ENCODE results near the gene MCRIP2.

DNA sequence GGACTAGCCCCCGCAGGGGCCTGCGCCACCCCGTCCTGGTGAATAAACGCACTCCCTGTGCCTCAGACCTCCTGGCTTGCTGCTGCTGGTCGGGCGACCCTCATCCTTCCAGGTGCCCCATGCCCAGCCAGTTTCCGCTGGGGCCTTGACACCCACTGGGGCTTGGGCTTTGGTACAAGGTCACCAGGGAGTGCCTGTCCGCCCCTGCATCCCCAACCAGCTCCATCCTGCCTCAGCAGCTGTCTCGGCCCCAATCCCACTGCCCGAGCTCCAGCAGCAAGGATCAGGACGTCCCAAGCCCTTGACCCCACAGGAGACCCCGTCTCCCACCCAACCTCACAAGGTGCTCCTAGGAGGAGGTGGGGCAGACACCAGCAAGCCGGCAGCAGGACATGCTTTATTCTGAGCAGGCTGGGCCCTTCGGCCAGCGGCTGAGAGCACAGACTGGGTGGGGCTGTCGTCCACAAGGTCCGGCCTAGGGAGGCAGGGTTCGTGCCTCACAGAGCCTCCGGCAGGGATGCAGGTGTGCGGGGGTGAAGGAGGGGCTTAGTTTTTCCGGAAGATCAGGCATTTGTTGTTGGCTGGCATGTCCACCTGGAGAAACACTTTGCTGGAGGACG is 7.5 kb upstream of the MCRIP2 start:
- TF ChIP-seq, protein P1, sequence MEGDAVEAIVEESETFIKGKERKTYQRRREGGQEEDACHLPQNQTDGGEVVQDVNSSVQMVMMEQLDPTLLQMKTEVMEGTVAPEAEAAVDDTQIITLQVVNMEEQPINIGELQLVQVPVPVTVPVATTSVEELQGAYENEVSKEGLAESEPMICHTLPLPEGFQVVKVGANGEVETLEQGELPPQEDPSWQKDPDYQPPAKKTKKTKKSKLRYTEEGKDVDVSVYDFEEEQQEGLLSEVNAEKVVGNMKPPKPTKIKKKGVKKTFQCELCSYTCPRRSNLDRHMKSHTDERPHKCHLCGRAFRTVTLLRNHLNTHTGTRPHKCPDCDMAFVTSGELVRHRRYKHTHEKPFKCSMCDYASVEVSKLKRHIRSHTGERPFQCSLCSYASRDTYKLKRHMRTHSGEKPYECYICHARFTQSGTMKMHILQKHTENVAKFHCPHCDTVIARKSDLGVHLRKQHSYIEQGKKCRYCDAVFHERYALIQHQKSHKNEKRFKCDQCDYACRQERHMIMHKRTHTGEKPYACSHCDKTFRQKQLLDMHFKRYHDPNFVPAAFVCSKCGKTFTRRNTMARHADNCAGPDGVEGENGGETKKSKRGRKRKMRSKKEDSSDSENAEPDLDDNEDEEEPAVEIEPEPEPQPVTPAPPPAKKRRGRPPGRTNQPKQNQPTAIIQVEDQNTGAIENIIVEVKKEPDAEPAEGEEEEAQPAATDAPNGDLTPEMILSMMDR (IDR thresholded peaks at IDR 0.05; ENCODE audit: poor library complexity, severe bottlenecking), result no peak
- TF ChIP-seq SMC3 (conservative IDR thresholded peaks at IDR 0.05; ENCODE audit: poor library complexity) (no peak), REST (IDR thresholded peaks at IDR 0.05; ENCODE audit: borderline replicate concordance) (no peak), RAD21 (conservative IDR thresholded peaks at IDR 0.05) (no peak)

All from neural cell (in vitro differentiated cells).